Uterus (tissue), 2 donors: ENCODE data around the gene ST7.

ENCODE experiments used
- POLR2A ChIP-seq, 2 donors: fragments of 450-650 bp; IDR thresholded peaks; one replicate each; pipeline ENCODE4 v1.6.1; 2016; ENCODE audit warnings: antibody characterized with exemption in 2 of 2, mild to moderate bottlenecking in 1 of 2, moderate library complexity in 1 of 2
- TF ChIP-seq, protein P1 (sequence below), 4 experiments: fragments of 200-600 bp in 2 of 4; fragments of 450-650 bp in 2 of 4; sonication (generic) in 2 of 4; IDR thresholded peaks; one replicate each; pipeline ENCODE4 v1.5.1; 2016 to 2019; ENCODE audit warnings: antibody characterized with exemption in 4 of 4, mild to moderate bottlenecking in 2 of 4, moderate library complexity in 1 of 4

DNA sequence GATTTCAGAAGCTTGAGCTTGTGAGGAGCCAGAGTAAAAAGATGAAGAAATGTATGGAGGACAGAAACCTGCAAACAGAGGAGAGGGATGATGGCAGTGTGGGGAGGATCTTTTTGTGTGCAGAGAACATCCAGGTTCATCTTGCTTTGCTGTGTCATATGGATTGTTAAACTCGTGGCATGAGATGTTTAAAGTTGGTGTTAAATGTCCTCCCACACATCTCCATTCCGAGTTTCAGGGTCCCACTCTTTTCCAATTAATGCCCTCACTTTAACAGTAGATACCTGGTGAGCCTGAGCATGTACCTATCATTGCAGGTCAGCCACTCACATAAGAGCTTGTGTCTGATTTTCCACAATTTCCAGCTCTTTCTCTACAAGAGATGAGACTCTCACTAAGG lies 147.7 kb downstream of the ST7 start:
- TF ChIP-seq, protein P1, sequence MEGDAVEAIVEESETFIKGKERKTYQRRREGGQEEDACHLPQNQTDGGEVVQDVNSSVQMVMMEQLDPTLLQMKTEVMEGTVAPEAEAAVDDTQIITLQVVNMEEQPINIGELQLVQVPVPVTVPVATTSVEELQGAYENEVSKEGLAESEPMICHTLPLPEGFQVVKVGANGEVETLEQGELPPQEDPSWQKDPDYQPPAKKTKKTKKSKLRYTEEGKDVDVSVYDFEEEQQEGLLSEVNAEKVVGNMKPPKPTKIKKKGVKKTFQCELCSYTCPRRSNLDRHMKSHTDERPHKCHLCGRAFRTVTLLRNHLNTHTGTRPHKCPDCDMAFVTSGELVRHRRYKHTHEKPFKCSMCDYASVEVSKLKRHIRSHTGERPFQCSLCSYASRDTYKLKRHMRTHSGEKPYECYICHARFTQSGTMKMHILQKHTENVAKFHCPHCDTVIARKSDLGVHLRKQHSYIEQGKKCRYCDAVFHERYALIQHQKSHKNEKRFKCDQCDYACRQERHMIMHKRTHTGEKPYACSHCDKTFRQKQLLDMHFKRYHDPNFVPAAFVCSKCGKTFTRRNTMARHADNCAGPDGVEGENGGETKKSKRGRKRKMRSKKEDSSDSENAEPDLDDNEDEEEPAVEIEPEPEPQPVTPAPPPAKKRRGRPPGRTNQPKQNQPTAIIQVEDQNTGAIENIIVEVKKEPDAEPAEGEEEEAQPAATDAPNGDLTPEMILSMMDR (IDR thresholded peaks at IDR 0.05): no peak
- no peak for TF ChIP-seq POLR2A (IDR thresholded peaks at IDR 0.05)
